Epithelial cell of prostate (primary cell): ENCODE measurements around the gene NKAIN1.
"Not testable (repeated sequence)": the region's sequence is repeated elsewhere in the genome, so short reads cannot be mapped to it uniquely, and the experiment has no call there.

Source experiments
- DNase-seq: peaks from one replicate; pipeline ENCODE4 v3.0.0-alpha.2; 2011; ENCODE audit warnings: low read depth, low spot score
- H3K27ac ChIP-seq: fragments of 450-650 bp; 2 replicates; pipeline ENCODE4 v1.5.1; 2017; ENCODE audit warnings: mild to moderate bottlenecking

NKAIN1 gene

DNA sequence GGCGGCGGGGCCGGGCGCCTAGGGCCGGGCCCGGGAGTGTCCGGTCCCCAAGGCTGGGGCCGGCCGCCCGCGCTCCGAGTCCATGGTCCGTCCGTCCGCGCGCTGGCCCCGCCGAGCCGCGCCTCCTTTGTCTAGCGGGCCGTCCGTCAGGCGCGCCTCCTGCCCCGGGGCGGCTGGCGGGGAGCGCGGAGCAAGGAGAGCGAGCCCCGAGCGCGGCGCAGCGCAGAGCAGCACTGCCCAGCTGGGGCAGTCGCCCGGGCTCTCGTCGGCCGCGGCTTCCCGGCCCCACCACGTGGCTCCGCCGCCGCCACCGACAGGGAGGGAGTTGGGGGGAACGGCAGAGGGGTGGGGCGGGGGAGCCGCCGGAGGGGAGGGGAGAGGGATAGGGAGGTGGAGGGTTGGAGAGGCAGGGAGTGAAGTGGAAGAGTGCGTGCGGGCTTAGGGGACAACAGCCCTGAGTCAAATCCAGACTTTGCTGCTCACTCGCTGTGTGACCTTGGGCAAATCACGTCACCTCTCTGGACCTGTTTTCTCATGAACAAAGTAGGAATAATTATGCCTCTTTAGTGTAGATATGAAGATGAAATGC lies at the start of gene NKAIN1:
Gene NKAIN1, minus strand, starts transcription at position 235 of the 589 bp plus-strand sequence. CDS start 340 bp downstream, outside the sequence.
- DNase-seq = no peak
- H3K27ac ChIP-seq = no peak within 1 kb of the TSS

DNA sequence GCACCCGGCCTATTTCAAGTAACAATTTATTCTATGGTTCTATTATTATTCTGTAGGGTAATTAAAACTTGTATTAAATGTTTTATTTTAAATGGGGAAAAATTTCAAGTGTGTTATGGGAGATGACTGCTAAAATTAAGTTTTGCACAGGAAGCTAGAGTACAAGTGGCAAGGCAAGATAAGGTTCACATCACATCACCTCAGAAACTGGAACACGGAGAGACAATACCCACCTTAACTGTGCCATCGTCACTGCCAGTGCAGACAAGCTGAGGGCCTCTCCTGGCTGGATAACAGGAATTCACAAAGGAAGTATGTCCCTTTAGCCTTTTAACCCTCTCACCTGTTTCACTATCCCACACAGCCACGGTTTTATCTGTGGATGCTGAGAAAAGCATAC lies 49.3 kb upstream of the NKAIN1 start:
- no peak for DNase-seq
- no peak overlapping the region for H3K27ac ChIP-seq

DNA sequence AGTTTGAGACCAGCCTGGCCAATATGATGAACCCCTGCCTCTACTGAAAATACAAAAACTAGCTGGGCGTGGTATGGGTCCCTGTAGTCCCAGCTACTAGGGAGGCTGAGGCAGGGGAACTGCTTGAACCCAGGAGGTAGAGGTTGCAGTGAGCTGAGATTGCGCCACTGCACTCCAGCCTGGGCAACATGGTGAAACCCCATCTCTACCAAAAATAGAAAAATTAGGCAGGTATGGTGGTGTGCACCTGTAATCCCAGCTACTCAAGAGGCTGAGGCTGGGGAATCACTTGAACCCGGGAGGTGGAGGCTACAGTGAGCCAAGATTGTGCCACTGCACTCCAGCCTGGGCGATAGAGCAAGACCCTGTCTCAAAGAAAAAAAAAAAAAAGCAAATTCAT lies 48.1 kb upstream of the NKAIN1 start:
- not testable (repeated sequence) for DNase-seq, H3K27ac ChIP-seq

DNA sequence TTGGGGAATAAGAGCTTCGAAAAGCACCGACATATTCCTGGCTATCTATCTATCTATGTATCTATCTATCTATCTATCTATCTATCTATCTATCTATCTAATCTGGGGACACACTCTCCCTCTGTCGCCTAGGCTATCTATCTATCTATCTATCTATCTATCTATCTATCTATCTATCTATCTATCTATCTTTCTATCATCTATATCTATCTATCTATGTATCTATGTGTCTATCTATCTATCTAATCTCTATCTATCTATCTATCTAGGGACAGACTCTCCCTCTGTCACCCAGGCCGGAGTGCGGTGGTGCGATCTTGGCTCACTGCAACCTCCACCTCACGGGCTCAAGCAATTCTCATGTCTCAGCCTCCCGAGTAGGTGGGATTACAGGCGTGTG lies 42.7 kb upstream of the NKAIN1 start:
- not testable (repeated sequence) for H3K27ac ChIP-seq, DNase-seq

DNA sequence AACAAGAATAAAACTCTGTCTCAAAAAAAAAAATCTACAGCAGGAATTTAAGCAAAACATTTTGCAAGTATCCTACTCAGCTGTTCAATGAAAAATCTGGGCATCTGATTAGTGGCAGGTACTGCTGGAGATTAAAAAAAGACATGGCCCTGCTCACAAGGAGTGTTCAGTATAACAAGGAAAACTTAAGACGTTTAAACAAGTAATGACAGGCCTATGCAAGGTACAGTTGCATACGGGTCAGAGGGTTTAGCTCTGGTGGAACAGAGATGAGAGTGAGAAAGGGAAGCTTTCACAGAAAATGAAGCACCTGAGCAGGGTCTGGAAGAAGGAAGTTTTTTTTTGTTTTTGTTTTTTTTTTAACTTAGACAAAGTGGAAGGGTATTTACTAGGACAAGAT lies 33.9 kb upstream of the NKAIN1 start:
- DNase-seq = no peak
- H3K27ac ChIP-seq = no peak overlapping the region

DNA sequence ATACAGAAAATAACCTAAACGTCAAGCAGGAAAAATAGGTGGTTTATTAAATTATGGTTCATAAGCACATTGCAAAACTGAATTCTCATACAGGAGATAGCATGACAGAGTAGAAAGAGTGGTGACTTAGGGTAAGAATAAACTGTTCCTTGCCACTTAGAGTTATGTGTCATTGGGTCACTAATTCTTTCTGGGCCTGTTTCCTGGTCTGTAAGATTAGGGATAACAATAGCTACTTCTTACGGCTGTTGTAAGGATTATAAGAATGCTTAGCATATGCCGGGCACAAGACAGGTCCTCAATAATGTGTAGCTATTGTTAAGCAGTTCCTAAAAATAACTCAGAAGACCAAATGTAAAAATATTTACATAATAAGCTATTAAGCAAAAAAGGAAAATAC lies 32.7 kb upstream of the NKAIN1 start:
- H3K27ac ChIP-seq = no peak overlapping the region
- no peak for DNase-seq

DNA sequence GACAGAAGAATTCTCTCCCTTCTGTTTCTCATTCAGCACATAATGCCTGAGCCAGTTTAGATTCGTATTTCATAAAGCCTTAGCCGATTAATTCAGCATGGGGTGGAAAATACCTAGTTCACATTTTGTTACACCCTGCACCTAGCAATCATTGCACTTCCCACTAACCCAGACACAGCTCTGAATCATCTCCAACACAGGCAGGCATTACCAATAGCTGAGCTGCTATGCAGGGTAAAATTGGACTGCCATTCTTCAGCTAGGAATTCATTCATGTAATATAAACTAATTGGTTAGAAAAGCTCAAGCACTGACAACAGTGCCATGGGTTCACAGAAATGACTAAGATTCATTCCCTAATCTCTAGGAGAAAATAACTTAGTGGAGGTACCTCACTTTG lies 26.9 kb upstream of the NKAIN1 start:
- DNase-seq = no peak
- H3K27ac ChIP-seq = no peak overlapping the region

DNA sequence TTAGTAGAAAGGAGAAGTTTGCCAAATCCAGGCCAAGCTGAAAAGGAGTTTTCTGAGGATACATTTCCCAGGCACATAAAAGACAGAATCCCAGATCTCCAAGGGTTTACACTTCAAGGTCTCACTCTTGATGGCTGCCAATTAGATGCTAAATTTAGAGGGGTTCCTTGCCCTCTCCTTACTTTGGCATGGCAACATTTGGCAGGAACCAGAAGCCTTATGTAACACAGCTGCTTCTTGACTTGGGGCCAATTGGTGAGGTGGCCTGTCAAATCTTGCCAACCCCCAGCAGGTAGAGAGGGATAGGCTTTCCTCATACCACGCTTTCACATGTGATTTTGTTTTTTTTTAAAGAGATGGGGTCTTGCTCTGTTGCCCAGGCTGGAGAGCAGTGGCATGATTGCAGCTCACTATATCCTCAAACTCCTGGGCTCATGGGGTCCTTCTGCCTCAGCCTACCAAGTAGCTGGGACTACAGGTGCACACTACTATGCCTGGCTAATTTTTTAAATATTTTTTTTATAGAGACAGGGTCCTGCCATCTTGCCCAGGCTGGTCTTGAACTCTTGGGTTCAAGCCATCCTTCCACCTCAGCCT lies 25.2 kb upstream of the NKAIN1 start:
- DNase-seq = no peak

DNA sequence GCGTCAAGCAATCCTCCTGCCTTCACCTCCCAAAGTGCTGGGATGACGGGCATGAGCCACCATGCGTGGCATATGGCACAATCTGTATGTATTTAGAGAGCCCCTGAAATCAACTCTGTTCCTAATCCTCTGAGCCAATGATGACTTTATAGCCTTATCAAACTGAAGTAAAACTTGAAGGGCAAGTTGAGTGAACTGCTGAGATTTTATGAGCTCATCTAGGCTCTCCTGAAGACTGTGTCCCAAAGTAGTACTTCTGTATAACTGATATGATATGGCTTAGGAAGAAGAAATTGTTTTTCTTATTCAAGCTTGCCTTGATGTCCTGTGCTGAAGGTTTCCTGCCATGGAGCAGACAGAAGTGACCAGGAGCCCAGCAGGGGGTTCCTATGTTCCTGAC lies 23.7 kb upstream of the NKAIN1 start:
- H3K27ac ChIP-seq = no peak overlapping the region
- DNase-seq = no peak

More for the DNA sequence above, 25.2 kb upstream of the NKAIN1 start:
- H3K27ac ChIP-seq = no peak overlapping the region

DNA sequence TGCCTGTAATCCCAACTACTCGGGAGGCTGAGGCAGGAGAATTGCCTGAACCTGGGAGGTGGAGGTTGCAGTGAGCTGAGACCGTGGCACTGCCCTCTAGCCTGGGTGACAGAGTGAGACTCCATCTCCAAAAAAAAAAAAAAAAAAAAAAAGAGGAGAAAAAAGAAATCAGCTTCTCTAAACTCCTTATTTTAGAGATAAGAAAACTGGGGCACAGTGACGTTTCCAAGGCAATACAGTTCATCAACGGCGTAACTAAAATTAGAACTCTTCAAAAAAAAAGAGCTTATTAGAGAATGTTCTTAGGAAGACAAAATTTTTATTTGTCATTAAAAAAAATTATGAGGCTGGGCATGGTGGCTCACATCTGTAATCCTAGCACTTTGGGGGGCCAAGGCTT lies 22.7 kb upstream of the NKAIN1 start:
- not testable (repeated sequence) for DNase-seq, H3K27ac ChIP-seq

DNA sequence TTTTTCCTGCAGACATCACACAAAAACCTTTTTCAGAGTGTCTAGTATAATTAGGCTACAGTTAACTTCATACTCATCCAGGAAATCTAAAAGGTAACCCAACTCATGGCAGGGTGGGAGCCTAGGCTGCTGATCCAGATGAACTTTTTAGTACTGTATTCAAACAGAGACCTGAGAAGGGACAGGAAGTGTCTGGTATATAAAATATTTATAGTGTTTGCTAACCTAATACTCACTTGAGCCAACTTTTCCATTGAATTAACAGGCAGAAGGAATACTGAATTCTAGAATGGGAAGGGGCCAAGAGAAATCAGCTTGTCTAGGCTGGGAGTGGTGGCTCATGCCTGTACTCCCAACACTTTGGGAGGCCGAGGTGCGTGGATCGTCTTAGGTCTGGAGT lies 22.2 kb upstream of the NKAIN1 start:
- H3K27ac ChIP-seq = no peak overlapping the region
- no peak for DNase-seq

DNA sequence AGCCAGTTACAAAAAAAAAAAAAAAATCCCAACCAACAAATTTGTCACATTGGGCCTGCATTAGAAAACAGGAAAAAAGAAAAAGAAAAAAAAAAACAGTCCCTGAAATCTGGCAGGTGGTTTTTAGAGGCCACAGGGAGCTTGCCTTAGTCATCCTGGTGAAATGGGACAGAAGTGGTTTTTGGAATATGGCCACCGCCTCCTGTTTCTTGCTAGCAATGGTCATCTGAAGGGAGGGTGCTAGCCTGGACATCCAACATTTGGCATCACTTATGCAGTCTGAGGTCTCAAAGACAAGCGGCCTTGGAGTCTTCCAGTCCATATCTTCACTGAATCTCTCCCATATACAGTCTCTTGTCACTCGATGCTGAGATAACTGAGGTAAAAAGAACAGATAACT lies 20.1 kb upstream of the NKAIN1 start:
- H3K27ac ChIP-seq = no peak overlapping the region

DNA sequence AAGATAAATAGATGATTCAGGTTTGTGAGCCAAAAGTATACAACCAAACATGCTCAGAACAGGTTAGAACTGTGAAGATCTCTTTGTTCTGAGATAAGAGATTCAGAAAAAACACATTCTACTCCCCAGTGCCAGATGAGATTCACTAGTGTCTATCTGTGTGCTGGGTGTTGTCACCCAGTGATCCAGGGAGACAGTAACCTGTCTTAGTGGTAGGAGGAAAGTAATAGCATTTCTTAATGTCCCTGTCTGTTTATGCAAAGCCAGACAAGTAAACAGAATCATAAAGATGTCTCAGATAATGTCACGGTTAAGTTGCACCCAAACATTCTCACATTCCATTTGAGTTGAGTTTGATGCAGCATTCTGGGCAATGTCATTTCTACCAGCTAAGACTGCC lies 18.9 kb upstream of the NKAIN1 start:
- H3K27ac ChIP-seq = no peak overlapping the region

More for the DNA sequence above, 20.1 kb upstream of the NKAIN1 start:
- DNase-seq = no peak

DNA sequence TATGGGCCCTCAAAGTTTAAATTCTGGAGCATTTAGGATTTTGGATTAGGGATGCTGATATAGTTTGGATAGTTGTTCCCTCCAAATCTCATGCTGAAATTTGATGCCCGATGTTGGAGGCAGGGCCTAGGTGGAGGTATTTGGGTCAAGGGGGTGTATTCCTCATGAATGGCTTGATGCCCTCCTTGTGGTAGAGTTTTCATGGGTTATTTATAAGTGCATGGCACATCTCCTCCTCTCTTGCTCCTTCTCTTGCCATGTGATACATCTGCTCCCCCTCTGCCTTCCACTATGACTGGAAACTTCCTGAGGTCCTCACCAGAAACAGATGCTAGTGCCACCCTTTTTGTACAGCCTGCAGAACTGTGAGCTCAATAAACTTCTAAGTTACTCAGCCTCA lies 17.5 kb upstream of the NKAIN1 start:
- no peak for DNase-seq

More for the DNA sequence above, 18.9 kb upstream of the NKAIN1 start:
- no peak for DNase-seq

DNA sequence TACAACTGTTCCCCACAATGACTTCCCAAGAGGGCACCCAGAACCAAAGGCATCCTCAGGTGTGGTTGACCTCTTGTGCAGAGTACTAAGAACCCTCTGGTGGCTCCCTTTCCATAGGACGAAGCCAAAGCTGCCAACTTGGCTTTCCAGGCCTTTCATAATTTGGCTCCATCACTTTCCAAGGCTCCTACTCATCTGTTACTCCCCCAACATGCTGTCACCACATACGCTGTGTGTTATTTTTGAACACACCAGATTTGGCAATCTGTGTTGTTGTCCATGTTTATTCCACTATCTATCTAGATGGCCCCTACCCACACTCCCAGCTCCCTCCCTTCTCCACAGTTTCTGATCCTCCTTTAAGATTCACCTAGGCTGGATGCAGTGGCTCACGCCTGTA lies 10.2 kb upstream of the NKAIN1 start:
- no peak for DNase-seq
- H3K27ac ChIP-seq = no peak overlapping the region

More for the DNA sequence above, 17.5 kb upstream of the NKAIN1 start:
- no peak overlapping the region for H3K27ac ChIP-seq

DNA sequence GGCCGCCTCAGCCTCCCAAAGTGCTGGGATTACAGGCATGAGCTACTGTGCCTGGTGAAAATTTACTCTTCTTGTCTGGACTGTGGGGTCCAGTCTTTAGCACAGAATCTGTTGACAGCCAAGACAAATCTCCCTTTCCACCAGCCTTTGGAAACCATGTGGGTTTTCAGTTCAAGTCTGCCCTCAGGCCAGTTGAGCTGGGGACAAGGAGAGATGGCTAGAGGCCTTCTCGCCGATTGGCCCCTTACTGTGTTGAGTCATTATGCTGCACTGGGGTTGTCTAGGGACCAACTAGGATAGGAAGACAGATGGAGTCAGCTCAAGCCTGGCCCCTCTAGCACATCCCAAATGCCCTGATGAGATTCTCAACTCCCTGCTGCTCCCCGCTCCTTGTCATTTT lies 8.6 kb upstream of the NKAIN1 start:
- H3K27ac ChIP-seq = no peak overlapping the region

DNA sequence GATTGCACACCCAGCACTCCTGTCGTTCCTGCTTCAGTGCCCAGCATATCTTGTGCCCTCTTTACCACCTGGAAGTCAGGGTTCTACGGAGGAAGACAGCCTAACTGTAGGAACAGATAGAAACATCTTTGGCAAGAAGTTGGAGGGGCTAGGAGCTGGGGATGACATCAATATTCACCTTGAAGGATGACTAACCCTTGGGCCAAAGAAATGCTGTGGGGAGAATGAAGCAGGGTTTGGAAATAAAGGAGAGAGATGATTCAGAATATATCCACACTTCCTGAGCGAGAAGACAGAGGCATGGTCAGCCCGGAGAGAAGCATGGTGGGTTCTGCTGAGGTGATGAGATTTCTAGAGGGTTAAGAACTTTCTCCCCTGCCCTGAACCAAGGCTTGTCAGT lies 4.6 kb upstream of the NKAIN1 start:
- no peak for DNase-seq
- no peak overlapping the region for H3K27ac ChIP-seq

More for the DNA sequence above, 8.6 kb upstream of the NKAIN1 start:
- no peak for DNase-seq

DNA sequence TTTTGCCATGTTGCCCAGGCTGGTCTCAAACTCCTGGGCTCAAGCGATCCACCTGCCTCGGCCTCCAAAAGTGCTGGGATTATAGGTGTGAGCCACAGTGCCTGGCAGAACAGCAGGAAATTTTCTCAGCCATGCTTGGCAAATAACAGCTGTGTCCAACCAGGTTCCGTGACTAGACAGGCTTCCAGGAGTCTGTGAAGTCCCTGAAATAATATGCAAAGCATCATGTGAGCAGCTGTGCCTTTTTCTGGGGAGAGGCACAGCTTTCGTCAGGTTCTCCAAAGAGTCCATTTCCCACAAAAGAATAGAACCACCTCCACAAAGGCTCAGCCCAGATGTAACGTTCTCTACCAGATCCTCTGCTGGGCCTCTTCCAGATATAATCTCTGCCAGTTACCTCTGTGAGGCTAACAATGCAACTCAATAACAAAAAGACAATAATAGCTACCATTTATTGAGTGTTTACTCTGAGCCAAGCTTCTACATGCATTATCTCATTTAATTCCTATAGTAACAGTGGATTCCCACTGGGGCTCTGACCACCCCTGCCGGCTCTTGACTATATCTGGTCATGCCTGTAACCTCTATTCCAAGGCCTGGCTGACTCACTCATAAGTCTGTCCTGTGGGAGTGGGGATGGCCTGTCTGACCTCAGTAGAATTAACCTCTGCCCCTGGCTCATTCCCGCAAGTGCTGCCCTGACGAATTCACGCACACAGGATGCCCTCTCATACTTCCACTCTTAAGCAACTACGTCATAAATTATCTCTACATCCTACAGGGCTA lies 4.0 kb upstream of the NKAIN1 start:
- DNase-seq = no peak
- H3K27ac ChIP-seq = no peak overlapping the region

DNA sequence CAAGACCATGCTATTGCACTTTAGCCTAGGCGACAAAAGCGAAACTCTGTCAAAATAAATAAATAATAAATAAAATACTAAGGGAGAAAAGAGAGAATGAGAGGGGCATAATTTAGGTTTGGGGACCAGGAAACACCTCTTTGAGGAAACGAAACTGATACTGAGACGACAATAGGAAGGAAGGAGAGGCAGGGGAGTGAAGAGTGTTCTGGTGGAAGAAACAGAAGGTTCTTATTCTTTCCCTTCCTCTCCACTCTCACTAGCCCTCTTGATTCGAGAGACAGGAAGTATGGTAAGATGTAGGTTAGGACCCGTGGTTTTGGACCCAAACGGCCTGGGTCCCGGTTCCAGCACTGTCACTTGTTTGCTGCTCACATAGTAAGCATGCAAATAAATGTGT lies 1.6 kb upstream of the NKAIN1 start:
- no peak for DNase-seq
- no peak overlapping the region for H3K27ac ChIP-seq

DNA sequence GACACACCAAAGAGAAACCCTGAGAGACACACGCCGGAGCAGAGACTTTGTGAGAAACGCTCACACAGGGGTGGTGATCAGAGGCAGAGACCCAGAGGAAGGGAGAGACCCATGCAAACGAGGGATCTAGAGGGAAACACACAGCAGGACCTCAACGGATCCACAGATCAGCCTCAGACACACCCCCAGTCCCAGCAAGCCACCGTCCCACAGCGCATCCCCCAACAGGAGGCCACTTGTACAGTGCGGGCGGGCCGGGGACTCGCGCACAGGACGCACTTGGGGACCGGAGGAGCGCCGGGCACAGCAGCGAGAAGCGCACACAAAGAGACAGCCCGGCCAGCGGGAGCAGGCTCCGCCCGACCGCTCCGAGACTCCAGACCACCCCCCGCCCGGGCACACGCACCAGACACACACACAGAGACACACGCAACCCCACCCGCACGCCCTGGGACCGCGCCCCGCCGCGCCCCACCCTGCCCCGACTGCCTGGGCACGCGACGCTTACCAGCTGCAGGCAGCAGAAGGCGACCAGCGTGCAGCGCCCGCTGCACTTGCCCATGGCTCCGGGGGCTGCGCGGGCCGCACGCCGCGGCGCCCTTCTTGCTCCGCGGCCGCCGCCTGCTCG lies 587 bp downstream of the NKAIN1 start:
- no peak for DNase-seq
- H3K27ac ChIP-seq = no peak overlapping the region

DNA sequence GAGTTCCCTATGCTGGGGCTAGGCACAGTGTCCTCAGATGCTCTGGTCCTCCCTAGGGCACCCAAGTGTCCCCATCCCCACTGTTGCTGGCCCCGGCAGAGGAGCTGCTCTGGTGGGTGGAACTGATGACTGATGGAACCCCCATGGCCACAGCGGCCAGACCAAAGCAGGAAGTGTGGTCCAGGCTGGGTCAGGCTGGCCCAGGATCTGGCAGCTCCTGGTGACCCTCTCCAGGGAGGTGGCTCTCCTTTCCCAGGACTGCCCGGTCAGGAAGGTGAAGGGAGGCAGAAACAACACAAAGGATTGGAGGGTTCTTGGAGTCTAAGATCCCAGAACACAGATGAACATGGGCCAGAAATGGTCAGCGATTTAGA lies 1.1 kb downstream of the NKAIN1 start:
- no peak for DNase-seq
- H3K27ac ChIP-seq = no peak overlapping the region
